Upper lobe of left lung (tissue), 6 donors: Measurements from ENCODE around the gene SYNDIG1L. TPM values are rescaled to one million over a fixed set of nuclear protein-coding genes. Genes with fewer than 3 reads are reported as not detected.

ENCODE experiments used
- ATAC-seq, 2 donors: fragments of 200-7000 bp; cut with Tn5 transposase; one replicate each; pipeline ENCODE4 v1.9.1; 2022; ENCODE audit warnings: mild to moderate bottlenecking in 2 of 2, moderate library complexity in 2 of 2; ENCODE audit not compliant: low FRiP score in 2 of 2
- DNase-seq, 2 donors: peaks; one replicate each; pipeline ENCODE4 v3.0.0-alpha.2; 2019 to 2020
- H3K27ac ChIP-seq, 4 donors: fragments of 200-600 bp; sonication (generic); one replicate each; pipeline ENCODE4 v1.5.1; 2016 to 2019
- H3K27me3 ChIP-seq, 4 donors: fragments of 200-600 bp; sonication (generic); one replicate each; pipeline ENCODE4 v1.5.1; 2017 to 2019
- H3K36me3 ChIP-seq, 4 donors: fragments of 200-600 bp; sonication (generic); one replicate each; pipeline ENCODE4 v1.5.1; 2016 to 2019
- H3K4me1 ChIP-seq, 4 donors: fragments of 200-600 bp; sonication (generic); one replicate each; pipeline ENCODE4 v1.5.1; 2018 to 2019
- H3K4me3 ChIP-seq, 4 donors: fragments of 200-600 bp; sonication (generic); one replicate each; pipeline ENCODE4 v1.5.1; 2017 to 2019; ENCODE audit warnings: mild to moderate bottlenecking in 2 of 4, moderate library complexity in 1 of 4
- H3K9me3 ChIP-seq, 4 donors: fragments of 200-600 bp; sonication (generic); one replicate each; pipeline ENCODE4 v1.5.1; 2018 to 2019
- EP300 ChIP-seq, 4 donors: sonication (generic); formaldehyde crosslinking; IDR thresholded peaks; one replicate each; pipeline ENCODE4 v1.5.1; 2017; ENCODE audit warnings: antibody characterized with exemption in 4 of 4, control low read depth in 2 of 4
- POLR2A ChIP-seq, 4 donors: fragments of 450-650 bp; IDR thresholded peaks; one replicate each; pipeline ENCODE4 v1.5.1; 2016 to 2017; ENCODE audit warnings: antibody characterized with exemption in 4 of 4, mild to moderate bottlenecking in 2 of 4
- POLR2AphosphoS5 ChIP-seq, 2 donors: sonication (generic); formaldehyde crosslinking; IDR thresholded peaks; one replicate each; pipeline ENCODE4 v1.5.1; 2017; ENCODE audit warnings: antibody characterized with exemption in 2 of 2
- WGBS, 2 donors: methylation state at CpG; one replicate each; pipeline ENCODE4 v1.1.5; 2017 to 2018; 5-methylcytosine and 5-hydroxymethylcytosine counted together
- total RNA-seq, 6 donors: library from RNA; depleted of rRNA in 4 of 6; stranded (reverse); fragments of >200 nt in 4 of 6; gene quantifications; one replicate each; pipeline versions ENCODE4 v1.1.0 to v1.2.1, GENCODE V29; 2016 to 2021
- TF ChIP-seq, protein P1 (sequence below), 6 experiments: fragments of 450-650 bp in 4 of 6; fragments of 200-600 bp in 2 of 6; sonication (generic) in 2 of 6; IDR thresholded peaks; one replicate each; pipeline ENCODE4 v1.5.1; 2016 to 2019; ENCODE audit warnings: antibody characterized with exemption in 6 of 6
- donor health status: DM: no; HTN: no; CAD: no; lungs with moderate emphysema.
- donor health status: DM: no; HTN: yes; CAD: no; lungs with severe emphysema.

SYNDIG1L gene
- total RNA-seq, 6 donors from 2014 or later = 0.88 to 10.5 (median 2.8) TPM

DNA sequence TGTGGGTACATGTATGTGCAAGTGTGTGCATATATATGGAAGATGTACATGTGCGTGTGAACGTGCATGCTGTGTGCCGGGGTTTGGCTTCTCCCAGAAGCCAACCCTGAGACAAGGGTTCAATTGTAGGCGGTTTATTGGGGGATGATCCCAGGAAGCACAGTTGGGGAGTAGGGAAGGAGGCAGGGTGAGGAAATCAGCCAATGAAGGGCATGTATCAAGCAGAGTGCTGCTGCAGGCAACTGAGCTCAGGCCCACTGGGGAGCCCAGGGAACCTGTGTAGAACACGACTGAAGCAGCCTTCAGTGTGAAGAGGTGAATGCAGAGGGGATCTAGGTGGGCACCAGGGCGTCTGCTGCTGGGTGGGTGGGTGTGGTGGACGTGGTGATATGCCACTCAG is 21.6 kb downstream of the SYNDIG1L start:
- peaks cover 18 to 23% (median 20%) of the 10 kb centered on the region in 4 donors for H3K4me1 ChIP-seq
- H3K27me3 ChIP-seq = no peaks in the 10 kb centered on the region
- no peak for ATAC-seq
- 73 to 84% methylated on average over 7 of the region's 7 CpGs for WGBS, 2 donors
- H3K27ac ChIP-seq = no peak overlapping the region
- no peak for TF ChIP-seq POLR2A (IDR thresholded peaks at IDR 0.05)
- no peak for TF ChIP-seq POLR2AphosphoS5 (IDR thresholded peaks at IDR 0.05)
- TF ChIP-seq, protein P1, sequence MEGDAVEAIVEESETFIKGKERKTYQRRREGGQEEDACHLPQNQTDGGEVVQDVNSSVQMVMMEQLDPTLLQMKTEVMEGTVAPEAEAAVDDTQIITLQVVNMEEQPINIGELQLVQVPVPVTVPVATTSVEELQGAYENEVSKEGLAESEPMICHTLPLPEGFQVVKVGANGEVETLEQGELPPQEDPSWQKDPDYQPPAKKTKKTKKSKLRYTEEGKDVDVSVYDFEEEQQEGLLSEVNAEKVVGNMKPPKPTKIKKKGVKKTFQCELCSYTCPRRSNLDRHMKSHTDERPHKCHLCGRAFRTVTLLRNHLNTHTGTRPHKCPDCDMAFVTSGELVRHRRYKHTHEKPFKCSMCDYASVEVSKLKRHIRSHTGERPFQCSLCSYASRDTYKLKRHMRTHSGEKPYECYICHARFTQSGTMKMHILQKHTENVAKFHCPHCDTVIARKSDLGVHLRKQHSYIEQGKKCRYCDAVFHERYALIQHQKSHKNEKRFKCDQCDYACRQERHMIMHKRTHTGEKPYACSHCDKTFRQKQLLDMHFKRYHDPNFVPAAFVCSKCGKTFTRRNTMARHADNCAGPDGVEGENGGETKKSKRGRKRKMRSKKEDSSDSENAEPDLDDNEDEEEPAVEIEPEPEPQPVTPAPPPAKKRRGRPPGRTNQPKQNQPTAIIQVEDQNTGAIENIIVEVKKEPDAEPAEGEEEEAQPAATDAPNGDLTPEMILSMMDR (IDR thresholded peaks at IDR 0.05) = no peak
- no peak for TF ChIP-seq EP300 (IDR thresholded peaks at IDR 0.05)
- H3K36me3 ChIP-seq = no peaks in the 10 kb centered on the region
- no peak overlapping the region for H3K4me3 ChIP-seq
- no peak for DNase-seq
- H3K9me3 ChIP-seq = no peaks in the 10 kb centered on the region

DNA sequence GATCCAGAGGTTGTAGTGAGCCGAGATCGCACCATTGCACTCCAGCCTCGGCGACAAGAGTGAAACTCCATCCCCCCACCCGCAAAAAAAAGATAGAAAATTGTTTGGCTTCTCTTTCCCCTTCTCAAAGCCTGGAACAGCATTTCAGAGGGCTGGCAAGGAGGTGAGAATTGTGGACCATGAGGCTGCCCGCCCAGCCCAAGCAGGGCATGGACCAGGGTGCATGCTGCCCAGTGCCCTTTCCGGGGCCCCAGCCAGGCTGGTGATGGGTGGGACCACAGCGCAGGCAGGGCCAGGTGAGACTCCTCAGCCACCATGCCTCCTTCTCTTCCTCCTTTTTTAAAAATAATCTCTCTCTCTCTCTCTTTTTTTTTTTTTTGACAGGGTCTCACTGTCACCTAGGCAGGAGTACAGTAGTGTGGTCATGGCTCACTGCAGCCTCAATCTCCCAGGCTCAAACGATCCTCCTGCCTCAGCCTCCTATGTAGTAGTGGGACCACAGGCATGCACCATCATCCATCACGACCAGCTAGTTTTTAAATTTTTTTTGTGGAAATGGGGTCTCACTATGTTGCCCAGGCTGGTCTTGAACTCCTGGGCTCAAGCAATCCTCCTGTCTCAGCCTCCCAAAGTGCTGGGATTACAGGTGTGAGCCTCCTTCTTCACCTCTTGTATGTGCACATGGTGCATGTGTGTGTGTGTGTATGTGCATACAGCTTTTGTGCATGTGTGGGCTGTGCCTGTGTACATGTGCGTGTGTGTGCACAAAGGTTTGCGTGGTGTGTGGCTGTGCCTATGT is 22.2 kb downstream of the SYNDIG1L start:
- H3K4me1 ChIP-seq = peaks cover 18 to 23% (median 20%) of the 10 kb centered on the region in 4 donors
- no peak overlapping the region for H3K27ac ChIP-seq
- H3K27me3 ChIP-seq = no peaks in the 10 kb centered on the region
- no peaks in the 10 kb centered on the region for H3K9me3 ChIP-seq
- no peak for DNase-seq
- no peak for ATAC-seq
- no peak overlapping the region for H3K4me3 ChIP-seq
- no peak for TF ChIP-seq POLR2AphosphoS5 (IDR thresholded peaks at IDR 0.05)
- no peaks in the 10 kb centered on the region for H3K36me3 ChIP-seq
- 94 to 95% methylated on average over 12 of the region's 12 CpGs for WGBS, 2 donors

DNA sequence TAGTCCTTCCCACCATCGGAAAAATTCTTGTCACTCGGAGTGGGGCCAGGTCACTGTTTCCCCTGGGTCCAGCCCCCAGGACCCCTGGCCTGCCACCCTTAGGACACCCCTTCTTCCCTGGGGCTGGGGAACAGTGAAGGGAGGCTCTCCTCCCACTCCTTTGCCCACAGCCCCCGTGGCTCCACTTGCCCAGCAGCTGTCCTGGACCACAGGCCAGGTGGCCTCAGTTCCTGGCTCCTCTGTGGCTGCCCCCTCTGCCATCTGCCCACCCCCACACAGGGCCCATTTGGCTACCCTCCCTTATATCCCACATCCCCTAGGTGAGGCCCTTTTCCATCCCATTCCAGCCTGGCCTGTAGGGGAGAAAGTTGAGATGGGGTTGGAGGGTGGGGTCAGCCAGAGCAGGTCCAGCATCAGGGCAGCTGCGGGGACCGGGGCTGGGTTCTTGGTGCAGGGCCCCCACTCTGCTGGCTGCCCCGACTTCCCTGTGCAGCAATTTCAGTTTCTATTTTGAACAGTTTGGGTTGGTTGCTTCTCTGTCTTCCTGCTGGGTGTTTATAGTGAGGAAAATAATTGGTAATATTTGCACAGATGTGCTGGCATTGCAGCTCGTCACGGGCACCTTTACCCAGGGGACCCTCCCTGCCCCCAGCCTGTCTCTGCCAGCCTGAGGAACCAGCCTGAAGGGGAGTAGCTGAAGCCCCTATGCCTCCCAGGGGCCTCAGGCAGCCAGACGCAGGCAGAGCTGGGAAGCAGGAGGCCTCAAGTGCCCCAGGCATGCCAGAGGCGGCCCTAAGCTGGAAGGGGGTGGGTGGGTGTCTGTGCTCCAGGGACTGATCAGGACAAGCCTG is 23.4 kb downstream of the SYNDIG1L start:
- DNase-seq (no peak), ATAC-seq (no peak)
- Histone ChIP-seq H3K4me3 (no peak overlapping the region), H3K27ac (peak overlapping the region in 1 of 4 donors; percentile 55), H3K36me3 (no peaks in the 10 kb centered on the region), H3K9me3 (no peaks in the 10 kb centered on the region), H3K4me1 (peaks cover 18 to 23% (median 20%) of the 10 kb centered on the region in 4 donors), H3K27me3 (no peaks in the 10 kb centered on the region)
- 54 to 65% methylated on average over 5 to 10 of the region's 10 CpGs for WGBS, 2 donors
- no peak for TF ChIP-seq POLR2AphosphoS5 (IDR thresholded peaks at IDR 0.05)
- TF ChIP-seq, protein P1 (IDR thresholded peaks at IDR 0.05) = no peak
- no peak for TF ChIP-seq POLR2A (IDR thresholded peaks at IDR 0.05)
- no peak for TF ChIP-seq EP300 (IDR thresholded peaks at IDR 0.05)

DNA sequence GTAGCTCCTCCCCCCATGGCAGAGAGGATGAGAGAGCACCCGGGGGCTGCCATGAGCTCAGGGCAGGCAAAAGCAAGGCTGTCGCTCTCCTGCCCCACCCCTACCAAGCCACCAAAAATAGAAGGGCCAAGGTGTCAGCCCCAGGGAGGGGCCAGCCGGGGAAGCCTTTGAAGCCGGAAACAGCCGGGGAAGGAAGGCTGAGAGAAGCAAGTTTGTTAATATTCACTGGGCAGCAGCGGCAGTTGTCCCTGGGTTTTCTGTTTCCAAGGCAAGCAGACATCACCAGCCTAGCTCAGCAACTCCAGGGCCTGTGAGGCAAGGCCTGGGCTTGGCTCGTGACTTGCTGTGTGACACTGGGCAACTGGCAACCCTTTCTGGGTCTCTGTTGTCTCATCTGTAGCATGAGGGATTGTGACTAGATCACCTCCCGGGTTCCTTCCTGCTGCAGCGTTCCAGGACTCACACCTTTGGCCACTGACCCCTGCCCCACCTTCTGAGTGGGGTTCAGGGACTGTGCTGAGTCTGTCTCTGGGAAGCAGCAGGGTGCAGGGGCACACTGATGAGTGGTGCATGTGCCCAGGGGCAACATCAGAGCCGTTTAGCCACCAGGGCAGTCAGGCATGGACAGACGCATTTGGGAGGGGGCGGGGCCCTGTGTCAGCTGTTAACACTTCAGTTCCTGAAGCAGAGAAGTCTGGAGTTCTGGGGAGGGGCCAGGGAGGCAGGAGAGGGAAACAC is 24.3 kb downstream of the SYNDIG1L start:
- Histone ChIP-seq H3K27ac (peak overlapping the region in 1 of 4 donors; percentile 55), H3K9me3 (no peaks in the 10 kb centered on the region), H3K4me3 (peak overlapping the region in 2 of 4 donors; percentile 19 to 20), H3K36me3 (no peaks in the 10 kb centered on the region), H3K4me1 (peaks cover 18 to 23% (median 20%) of the 10 kb centered on the region in 4 donors), H3K27me3 (no peaks in the 10 kb centered on the region)
- DNase-seq = peak in 1 of 2 donors; percentile 38
- ATAC-seq = peak; percentile 50 to 54
- WGBS, 2 donors = 1 to 11% methylated on average over 8 to 12 of the region's 12 CpGs
- no peak for TF ChIP-seq POLR2A (IDR thresholded peaks at IDR 0.05)

DNA sequence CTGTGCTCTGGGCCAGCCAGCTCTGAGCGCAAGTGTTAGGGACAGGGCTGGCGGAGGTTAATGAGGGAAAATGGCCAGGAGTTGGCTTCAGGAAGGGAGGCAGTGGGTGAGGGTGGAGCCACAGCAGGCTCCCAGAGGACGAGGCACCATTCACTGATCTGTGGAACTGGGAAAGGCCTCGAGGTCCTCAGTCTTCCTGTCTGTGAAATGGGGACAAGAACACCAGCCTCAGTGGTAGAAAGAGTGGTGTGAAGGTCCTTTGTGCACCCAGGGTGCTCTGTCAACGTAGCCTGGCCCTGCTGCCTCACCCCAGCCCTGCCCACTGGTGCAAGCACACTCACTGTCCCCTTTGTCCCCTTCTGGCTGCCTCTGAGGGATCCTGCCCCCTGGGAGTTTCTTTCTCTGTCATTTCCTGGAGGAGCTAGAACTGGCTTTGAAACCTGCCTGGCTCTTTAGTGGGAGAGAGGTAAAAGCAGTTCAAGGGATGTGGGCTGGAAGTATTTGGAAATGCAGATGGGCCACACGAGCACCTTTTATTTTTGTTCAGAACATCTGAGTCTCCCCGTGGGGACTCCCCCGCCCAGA is 25.0 kb downstream of the SYNDIG1L start:
- ATAC-seq (no peak), DNase-seq (no peak)
- Histone ChIP-seq H3K9me3 (no peaks in the 10 kb centered on the region), H3K27ac (peak overlapping the region in 1 of 4 donors; percentile 55), H3K4me1 (peaks cover 18 to 23% (median 20%) of the 10 kb centered on the region in 4 donors), H3K27me3 (no peaks in the 10 kb centered on the region), H3K4me3 (peak overlapping the region in 2 of 4 donors; percentile 19 to 20), H3K36me3 (no peaks in the 10 kb centered on the region)
- 42 to 43% methylated on average over 6 to 8 of the region's 8 CpGs for WGBS, 2 donors
- no peak for TF ChIP-seq POLR2AphosphoS5 (IDR thresholded peaks at IDR 0.05)
- TF ChIP-seq POLR2A (IDR thresholded peaks at IDR 0.05) = no peak
- TF ChIP-seq, protein P1 (IDR thresholded peaks at IDR 0.05) = no peak
- no peak for TF ChIP-seq EP300 (IDR thresholded peaks at IDR 0.05)
